ENCODE measurements around the gene NHLRC1. TPM values are rescaled to one million over a fixed set of nuclear protein-coding genes. Genes with fewer than 3 reads are reported as not detected.
A peak's percentile ranks its signal among the peaks of the same experiment; 100 is the strongest.

NHLRC1 gene
- polyA plus RNA-seq, 1 of the 3 experiments (the other 2 are of a cell fraction): 0.15 TPM

DNA sequence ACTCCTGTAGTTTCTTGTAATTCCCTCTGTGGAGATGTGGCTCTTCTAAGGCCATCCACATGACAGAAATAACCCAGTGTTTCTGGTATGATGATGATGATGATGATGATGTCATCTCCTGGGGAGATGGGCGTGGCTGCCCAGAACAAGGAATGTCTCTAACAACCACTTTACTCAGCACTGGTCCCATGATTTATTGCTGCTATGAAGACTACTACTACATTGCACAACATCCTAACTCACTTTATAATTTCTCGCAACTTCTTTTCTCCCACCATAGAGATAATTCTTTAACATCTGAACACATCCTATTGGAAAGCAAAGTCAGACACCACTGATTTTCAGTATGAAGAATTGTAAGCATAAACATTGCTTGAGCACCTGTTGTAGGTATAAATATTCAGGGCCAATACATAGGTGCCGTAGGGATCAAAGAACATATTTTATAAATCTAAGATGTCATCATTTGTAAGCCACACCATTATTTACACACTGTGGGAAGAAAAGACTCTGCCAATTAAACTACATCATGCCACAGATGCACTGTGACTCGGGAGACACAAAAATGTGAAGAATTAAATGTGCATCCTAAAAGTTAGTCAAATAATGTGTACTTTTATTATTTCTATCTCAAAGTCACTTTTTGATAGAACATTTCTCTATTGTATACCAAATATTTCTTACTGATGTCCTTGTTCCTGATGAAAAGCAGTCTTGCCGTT is 26.0 kb upstream of the NHLRC1 start:
- 91% methylated on average over 5 of the region's 5 CpGs for WGBS (ENCODE audit: low lambda C conversion rate)
- Histone ChIP-seq H3K36me3 (replicated peaks in 1 of 2; ENCODE audit: control insufficient read depth in 1 of 2, insufficient read depth in 2 of 2, low read length in 1 of 2) (peaks cover 3 to 7% of the 10 kb centered on the region in 2 experiments), H3K4me2 (no peak overlapping the region), H3K27ac (ENCODE audit: low read depth in 2 of 2, low read length in 1 of 2) (peak overlapping the region in 1 of 2 experiments; percentile 59; a peak in 1 of 4 replicates), H3K9me3 (no peaks in the 10 kb centered on the region), H3F3A (replicated peaks; ENCODE audit: insufficient read depth) (peaks cover 16% of the 10 kb centered on the region), H3K9ac (no peak overlapping the region), H2AFZ (ENCODE audit: low read depth) (no peak overlapping the region; the same call in 1 of the 2 replicates), H3K27me3 (ENCODE audit: insufficient read depth) (no peaks in the 10 kb centered on the region), H3K4me3 (ENCODE audit: low read depth in 2 of 2, low read length in 1 of 2) (no peak overlapping the region), H3K4me1 (ENCODE audit: control insufficient read depth in 1 of 2, insufficient read depth in 2 of 2, low read depth in 1 of 2, low read length in 1 of 2) (peaks cover 8 to 19% of the 10 kb centered on the region in 2 experiments; a peak in 3 of 4 replicates), H3K9me2 (no peaks in the 10 kb centered on the region), H4K20me1 (ENCODE audit: insufficient read depth) (no peaks in the 10 kb centered on the region), H3K79me2 (ENCODE audit: insufficient read depth) (peaks cover 3% of the 10 kb centered on the region; the same call in 1 of the 2 replicates)
- TF ChIP-seq JUND (IDR thresholded peaks at IDR 0.05): no peak
- TF ChIP-seq, protein P1, sequence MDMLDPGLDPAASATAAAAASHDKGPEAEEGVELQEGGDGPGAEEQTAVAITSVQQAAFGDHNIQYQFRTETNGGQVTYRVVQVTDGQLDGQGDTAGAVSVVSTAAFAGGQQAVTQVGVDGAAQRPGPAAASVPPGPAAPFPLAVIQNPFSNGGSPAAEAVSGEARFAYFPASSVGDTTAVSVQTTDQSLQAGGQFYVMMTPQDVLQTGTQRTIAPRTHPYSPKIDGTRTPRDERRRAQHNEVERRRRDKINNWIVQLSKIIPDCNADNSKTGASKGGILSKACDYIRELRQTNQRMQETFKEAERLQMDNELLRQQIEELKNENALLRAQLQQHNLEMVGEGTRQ (IDR thresholded peaks at IDR 0.05; ENCODE audit: borderline replicate concordance, low read depth, low read length): no peak
- TF ChIP-seq, protein P2, sequence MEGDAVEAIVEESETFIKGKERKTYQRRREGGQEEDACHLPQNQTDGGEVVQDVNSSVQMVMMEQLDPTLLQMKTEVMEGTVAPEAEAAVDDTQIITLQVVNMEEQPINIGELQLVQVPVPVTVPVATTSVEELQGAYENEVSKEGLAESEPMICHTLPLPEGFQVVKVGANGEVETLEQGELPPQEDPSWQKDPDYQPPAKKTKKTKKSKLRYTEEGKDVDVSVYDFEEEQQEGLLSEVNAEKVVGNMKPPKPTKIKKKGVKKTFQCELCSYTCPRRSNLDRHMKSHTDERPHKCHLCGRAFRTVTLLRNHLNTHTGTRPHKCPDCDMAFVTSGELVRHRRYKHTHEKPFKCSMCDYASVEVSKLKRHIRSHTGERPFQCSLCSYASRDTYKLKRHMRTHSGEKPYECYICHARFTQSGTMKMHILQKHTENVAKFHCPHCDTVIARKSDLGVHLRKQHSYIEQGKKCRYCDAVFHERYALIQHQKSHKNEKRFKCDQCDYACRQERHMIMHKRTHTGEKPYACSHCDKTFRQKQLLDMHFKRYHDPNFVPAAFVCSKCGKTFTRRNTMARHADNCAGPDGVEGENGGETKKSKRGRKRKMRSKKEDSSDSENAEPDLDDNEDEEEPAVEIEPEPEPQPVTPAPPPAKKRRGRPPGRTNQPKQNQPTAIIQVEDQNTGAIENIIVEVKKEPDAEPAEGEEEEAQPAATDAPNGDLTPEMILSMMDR (IDR thresholded peaks at IDR 0.05): no peak
- no peak for TF ChIP-seq SMC3 (IDR thresholded peaks at IDR 0.05; ENCODE audit: low read depth, low read length)
- TF ChIP-seq, protein P3, sequence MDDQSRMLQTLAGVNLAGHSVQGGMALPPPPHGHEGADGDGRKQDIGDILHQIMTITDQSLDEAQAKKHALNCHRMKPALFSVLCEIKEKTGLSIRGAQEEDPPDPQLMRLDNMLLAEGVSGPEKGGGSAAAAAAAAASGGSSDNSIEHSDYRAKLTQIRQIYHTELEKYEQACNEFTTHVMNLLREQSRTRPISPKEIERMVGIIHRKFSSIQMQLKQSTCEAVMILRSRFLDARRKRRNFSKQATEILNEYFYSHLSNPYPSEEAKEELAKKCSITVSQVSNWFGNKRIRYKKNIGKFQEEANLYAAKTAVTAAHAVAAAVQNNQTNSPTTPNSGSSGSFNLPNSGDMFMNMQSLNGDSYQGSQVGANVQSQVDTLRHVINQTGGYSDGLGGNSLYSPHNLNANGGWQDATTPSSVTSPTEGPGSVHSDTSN (IDR thresholded peaks at IDR 0.05): 0 out of 2 replicates have a peak, but pooled peaks have one; percentile 14
- TF ChIP-seq MXI1 (IDR thresholded peaks at IDR 0.05; ENCODE audit: low read depth, low read length): no peak
- no peak for DNase-seq
- CTCF ChIA-PET: no interaction called here
- POLR2A ChIA-PET: no interaction called here

DNA sequence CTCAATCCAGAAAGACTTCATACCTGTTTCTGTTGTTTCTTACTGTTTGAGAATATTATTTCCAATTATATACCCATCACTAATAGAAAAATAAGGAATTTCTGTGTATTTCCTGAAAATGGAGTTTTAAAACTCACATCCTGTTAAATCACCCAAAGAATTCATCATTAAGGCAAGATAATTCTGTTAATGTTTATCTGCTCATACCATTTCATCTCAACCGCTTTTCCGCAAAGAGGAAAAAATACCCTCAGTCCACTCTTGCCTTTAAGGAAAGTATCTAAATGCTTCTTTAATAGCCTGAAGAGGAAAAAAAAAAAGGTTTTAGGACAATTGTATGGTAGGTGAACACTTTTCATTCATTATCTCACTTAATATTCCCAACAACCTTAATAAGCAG is 25.1 kb upstream of the NHLRC1 start:
- Histone ChIP-seq H3K9me2 (no peaks in the 10 kb centered on the region), H3K4me3 (ENCODE audit: low read depth in 2 of 2, low read length in 1 of 2) (no peak overlapping the region), H2AFZ (ENCODE audit: low read depth) (no peak overlapping the region), H4K20me1 (ENCODE audit: insufficient read depth) (no peaks in the 10 kb centered on the region), H3K9me3 (no peaks in the 10 kb centered on the region), H3K27me3 (ENCODE audit: insufficient read depth) (no peaks in the 10 kb centered on the region), H3K79me2 (ENCODE audit: insufficient read depth) (0 out of 2 replicates have a peak, but pooled peaks cover 3% of the 10 kb centered on the region), H3F3A (replicated peaks; ENCODE audit: insufficient read depth) (peaks cover 12% of the 10 kb centered on the region), H3K36me3 (replicated peaks in 1 of 2; ENCODE audit: control insufficient read depth in 1 of 2, insufficient read depth in 2 of 2, low read length in 1 of 2) (peaks cover 10 to 13% of the 10 kb centered on the region in 2 experiments), H3K27ac (ENCODE audit: low read depth in 2 of 2, low read length in 1 of 2) (peak overlapping the region in 1 of 2 experiments; percentile 59; a peak in 2 of 4 replicates), H3K4me1 (ENCODE audit: control insufficient read depth in 1 of 2, insufficient read depth in 2 of 2, low read depth in 1 of 2, low read length in 1 of 2) (peaks cover under 1 to 11% of the 10 kb centered on the region in 2 experiments; a peak in 3 of 4 replicates), H3K9ac (peak overlapping the region; percentile 17; the same call in 1 of the 2 replicates), H3K4me2 (no peak overlapping the region)
- ChIA-PET CTCF (interaction anchor here (0.6 to 1.1 kb wide), 2 partner anchors 25 to 184 kb away, joined by 3 read pairs; no protein-coding TSS in a partner anchor), POLR2A (no interaction called here)
- 90% methylated on average over 2 of the region's 2 CpGs for WGBS (ENCODE audit: low lambda C conversion rate)
- DNase-seq: no peak
- TF ChIP-seq CHD2 (IDR thresholded peaks at IDR 0.05; ENCODE audit: low read length, partially characterized antibody) (no peak), TCF12 (IDR thresholded peaks at IDR 0.05) (no peak), RXRA (IDR thresholded peaks at IDR 0.05; ENCODE audit: borderline replicate concordance, low read depth) (no peak), SIN3A (IDR thresholded peaks at IDR 0.05; ENCODE audit: borderline replicate concordance, low read depth, low read length) (no peak), POLR2AphosphoS5 (IDR thresholded peaks at IDR 0.05; ENCODE audit: low read depth, low read length) (no peak), ELF1 (IDR thresholded peaks at IDR 0.05) (no peak), MEF2A (IDR thresholded peaks at IDR 0.05; ENCODE audit: borderline replicate concordance, low read depth) (no peak)
- TF ChIP-seq, protein P4, sequence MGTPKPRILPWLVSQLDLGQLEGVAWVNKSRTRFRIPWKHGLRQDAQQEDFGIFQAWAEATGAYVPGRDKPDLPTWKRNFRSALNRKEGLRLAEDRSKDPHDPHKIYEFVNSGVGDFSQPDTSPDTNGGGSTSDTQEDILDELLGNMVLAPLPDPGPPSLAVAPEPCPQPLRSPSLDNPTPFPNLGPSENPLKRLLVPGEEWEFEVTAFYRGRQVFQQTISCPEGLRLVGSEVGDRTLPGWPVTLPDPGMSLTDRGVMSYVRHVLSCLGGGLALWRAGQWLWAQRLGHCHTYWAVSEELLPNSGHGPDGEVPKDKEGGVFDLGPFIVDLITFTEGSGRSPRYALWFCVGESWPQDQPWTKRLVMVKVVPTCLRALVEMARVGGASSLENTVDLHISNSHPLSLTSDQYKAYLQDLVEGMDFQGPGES (IDR thresholded peaks at IDR 0.05; ENCODE audit: low read depth, low read length): no peak
- TF ChIP-seq, protein P3 (IDR thresholded peaks at IDR 0.05): no peak
- TF ChIP-seq, protein P5, sequence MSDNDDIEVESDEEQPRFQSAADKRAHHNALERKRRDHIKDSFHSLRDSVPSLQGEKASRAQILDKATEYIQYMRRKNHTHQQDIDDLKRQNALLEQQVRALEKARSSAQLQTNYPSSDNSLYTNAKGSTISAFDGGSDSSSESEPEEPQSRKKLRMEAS (IDR thresholded peaks at IDR 0.05; ENCODE audit: low read depth): no peak

All from SK-N-SH (cell line).